Activated naive CD4-positive, alpha-beta T cell treated with anti-CD3 and anti-CD28 coated beads for 36 hours (primary cell): ENCODE measurements around the gene SCN4A. TPM values are rescaled to one million over a fixed set of nuclear protein-coding genes. Genes with fewer than 3 reads are reported as not detected.

Experiments
- CTCF ChIA-PET: fragments of 350-600 bp; sonication (Branson Sonifier 250); formaldehyde crosslinking; loops from one replicate; lab custom pipeline; 2021; ENCODE audit warnings: antibody characterized with exemption; lab: Charles Lee
- DNase-seq: peaks from one replicate; pipeline ENCODE4 v3.0.0-alpha.2; 2020
- H3K27ac Mint-ChIP-seq: one replicate; pipeline ENCODE4 v1.8.0; 2021; ENCODE audit warnings: mild to moderate bottlenecking, mixed read lengths
- H3K27me3 Mint-ChIP-seq: one replicate; pipeline ENCODE4 v1.8.0; 2021; ENCODE audit warnings: low read depth, mixed read lengths
- H3K36me3 Mint-ChIP-seq: one replicate; pipeline ENCODE4 v1.8.0; 2021; ENCODE audit warnings: low read depth, mixed read lengths
- H3K4me1 Mint-ChIP-seq: one replicate; pipeline ENCODE4 v1.8.0; 2021; ENCODE audit warnings: low read depth, mixed read lengths
- H3K4me3 Mint-ChIP-seq: one replicate; pipeline ENCODE4 v1.8.0; 2021; ENCODE audit warnings: mild to moderate bottlenecking, moderate library complexity, mixed read lengths
- H3K9me3 Mint-ChIP-seq: one replicate; pipeline ENCODE4 v1.8.0; 2021; ENCODE audit warnings: mixed read lengths
- intact Hi-C: fragments of 100-400 bp; cut with micrococcal nuclease; formaldehyde crosslinking; loops from one replicate; pipeline ENCODE4 v1.15.1; 2023
- total RNA-seq, 2 experiments: library from RNA; stranded (reverse); gene quantifications; one replicate each; pipeline ENCODE4 v1.2.3, GENCODE V29; 2021

Gene SCN4A
- total RNA-seq, 2 experiments from 2014 or later: 0.10 to 0.47 TPM

- Mint-ChIP-seq H3K36me3 (no peaks in the 10 kb centered on the region), H3K9me3 (no peaks in the 10 kb centered on the region), H3K4me3 (no peak overlapping the region), H3K27me3 (no peaks in the 10 kb centered on the region), H3K27ac (no peak overlapping the region), H3K4me1 (peaks cover 6% of the 10 kb centered on the region)
- no peak for DNase-seq
- CTCF ChIA-PET: interaction anchor here (1.5 to 5.1 kb wide), 2 partner anchors 9 to 25 kb away, joined by 3 to 23 read pairs; no protein-coding TSS in a partner anchor
- intact Hi-C loops: no loop called here
These were observed 35.4 kb downstream of the SCN4A start for GRCh38 chr17:63937319-63937718.

DNA sequence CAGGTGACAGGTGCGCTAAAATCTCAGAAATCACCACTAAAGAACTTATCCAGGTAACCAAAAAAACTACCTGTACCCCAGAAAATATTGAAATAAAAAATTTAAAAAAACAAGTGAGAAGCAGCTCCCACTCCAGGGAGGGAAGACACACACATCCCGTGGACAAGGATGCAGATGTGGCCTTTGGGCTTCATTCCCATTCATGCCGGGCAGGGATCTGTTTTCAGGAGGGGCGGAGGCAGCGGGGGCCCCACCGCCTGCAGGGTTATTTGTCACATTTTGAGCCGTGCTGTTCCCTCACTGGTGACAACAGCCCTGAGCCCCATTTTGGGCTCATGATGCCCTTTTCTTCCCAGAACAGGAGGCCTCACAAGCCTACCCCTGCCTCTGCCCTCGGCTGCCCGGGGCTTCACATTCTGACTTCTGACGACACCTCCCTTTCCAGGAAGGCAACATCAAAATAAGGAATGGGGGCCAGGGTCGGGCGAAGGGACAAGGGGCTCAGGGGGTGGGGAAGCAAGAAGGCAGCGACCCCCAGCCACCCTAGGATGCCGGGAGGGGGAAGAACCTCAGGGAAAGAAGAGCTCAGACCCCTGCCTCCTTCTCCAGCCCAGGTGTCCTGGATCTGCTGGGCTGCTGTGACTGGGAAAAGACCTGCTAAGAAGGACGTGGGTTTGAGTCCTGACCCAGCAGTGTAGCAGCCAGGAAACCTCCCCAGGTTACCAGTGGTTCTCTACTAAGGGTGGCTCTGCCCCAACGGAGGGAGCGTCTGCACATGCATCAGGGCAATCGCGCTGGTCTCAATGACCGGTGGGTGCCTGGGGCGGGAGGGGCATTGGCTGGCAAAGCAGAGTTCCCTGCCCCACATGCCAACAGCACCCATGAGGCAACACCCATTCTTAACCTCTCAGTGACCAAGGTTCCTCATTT is 38.3 kb downstream of the SCN4A start:
- no peak overlapping the region for H3K27ac Mint-ChIP-seq

GRCh38 chr17:63933598-63933997 is 39.1 kb downstream of the SCN4A start:
- CTCF ChIA-PET: interaction anchor here (2.0 to 5.1 kb wide), 4 partner anchors 13 to 92 kb away, joined by 7 to 23 read pairs (median 11); partner anchors contain the start of gene CSHL1
- H3K4me3 Mint-ChIP-seq: no peak overlapping the region
- intact Hi-C loops: loop anchor here (2.0 to 5.0 kb wide), 2 partner anchors 51 to 94 kb away; no protein-coding TSS in a partner anchor
- DNase-seq: no peak
- H3K27me3 Mint-ChIP-seq: no peaks in the 10 kb centered on the region
- peaks cover 7% of the 10 kb centered on the region for H3K36me3 Mint-ChIP-seq
- H3K9me3 Mint-ChIP-seq: no peaks in the 10 kb centered on the region
- no peak overlapping the region for H3K27ac Mint-ChIP-seq
- peaks cover 17% of the 10 kb centered on the region for H3K4me1 Mint-ChIP-seq

More for the DNA sequence above, 38.3 kb downstream of the SCN4A start:
- Mint-ChIP-seq H3K9me3 (no peaks in the 10 kb centered on the region), H3K4me1 (peaks cover 17% of the 10 kb centered on the region), H3K4me3 (no peak overlapping the region), H3K27me3 (no peaks in the 10 kb centered on the region), H3K36me3 (peaks cover 6% of the 10 kb centered on the region)
- intact Hi-C loops: loop anchor here (5.0 kb wide), 1 partner anchor 93 kb away; no protein-coding TSS in a partner anchor
- CTCF ChIA-PET: interaction anchor here (1.0 to 5.1 kb wide), 4 partner anchors 12 to 91 kb away, joined by 3 to 23 read pairs (median 11); partner anchors contain the start of gene CSHL1
- no peak for DNase-seq

- intact Hi-C loops: loop anchor here (1.0 to 5.0 kb wide), 3 partner anchors 14 to 95 kb away; no protein-coding TSS in a partner anchor
- H3K27me3 Mint-ChIP-seq: no peaks in the 10 kb centered on the region
- CTCF ChIA-PET: interaction anchor here (0.6 to 5.5 kb wide), 9 partner anchors 14 to 359 kb away, joined by 3 to 50 read pairs (median 4); partner anchors contain the start of gene GH1
- peak overlapping the region; percentile 76 for H3K27ac Mint-ChIP-seq
- H3K4me1 Mint-ChIP-seq: peaks cover 17% of the 10 kb centered on the region
- no peak for DNase-seq
- no peaks in the 10 kb centered on the region for H3K9me3 Mint-ChIP-seq
- H3K36me3 Mint-ChIP-seq: peaks cover 7% of the 10 kb centered on the region
- H3K4me3 Mint-ChIP-seq: peak overlapping the region; percentile 93
These were observed 40.0 kb downstream of the SCN4A start for GRCh38 chr17:63932721-63933120.

GRCh38 chr17:63931981-63932561 is 40.6 kb downstream of the SCN4A start, which contains the start of gene CD79B:
CD79B (minus strand) TSS chr17:63932331; CDS start chr17:63932261, 70 bp downstream.
- peak within 1 kb of the TSS; percentile 76 for H3K27ac Mint-ChIP-seq
- DNase-seq: peak; percentile 78
- H3K4me3 Mint-ChIP-seq: peak within 1 kb of the TSS; percentile 93
- H3K4me1 Mint-ChIP-seq: peaks cover 17% of the 10 kb centered on the region
- intact Hi-C loops: loop anchor here (1.0 to 5.0 kb wide), 3 partner anchors 14 to 95 kb away; no protein-coding TSS in a partner anchor
- H3K9me3 Mint-ChIP-seq: no peaks in the 10 kb centered on the region
- H3K36me3 Mint-ChIP-seq: peaks cover 7% of the 10 kb centered on the region
- CTCF ChIA-PET: interaction anchor here (0.6 to 5.5 kb wide), 12 partner anchors 13 to 359 kb away, joined by 3 to 50 read pairs (median 3); partner anchors contain the start of gene GH1
- no peaks in the 10 kb centered on the region for H3K27me3 Mint-ChIP-seq

- Mint-ChIP-seq H3K27me3 (no peaks in the 10 kb centered on the region), H3K9me3 (no peaks in the 10 kb centered on the region), H3K27ac (peak overlapping the region; percentile 76), H3K36me3 (peaks cover 7% of the 10 kb centered on the region), H3K4me3 (peak overlapping the region; percentile 93), H3K4me1 (peaks cover 17% of the 10 kb centered on the region)
- DNase-seq: peak; percentile 68
- CTCF ChIA-PET: interaction anchor here (1.0 to 5.5 kb wide), 6 partner anchors 12 to 148 kb away, joined by 3 to 50 read pairs (median 11); partner anchors contain the start of genes CSHL1 and GH1
- intact Hi-C loops: loop anchor here (5.0 kb wide), 1 partner anchor 96 kb away; no protein-coding TSS in a partner anchor
These were observed 41.7 kb downstream of the SCN4A start for GRCh38 chr17:63930951-63931575.

- Mint-ChIP-seq H3K4me3 (no peak overlapping the region), H3K27ac (no peak overlapping the region), H3K36me3 (peaks cover 7% of the 10 kb centered on the region), H3K4me1 (peaks cover 17% of the 10 kb centered on the region), H3K27me3 (no peaks in the 10 kb centered on the region), H3K9me3 (no peaks in the 10 kb centered on the region)
- CTCF ChIA-PET: interaction anchor here (1.1 to 5.5 kb wide), 4 partner anchors 11 to 149 kb away, joined by 3 to 50 read pairs (median 7); partner anchors contain the start of genes CSHL1 and GH1
- DNase-seq: no peak
- intact Hi-C loops: loop anchor here (5.0 kb wide), 1 partner anchor 97 kb away; no protein-coding TSS in a partner anchor
These were observed 42.6 kb downstream of the SCN4A start for GRCh38 chr17:63929860-63930766.

- CTCF ChIA-PET: interaction anchor here (0.6 to 5.5 kb wide), 5 partner anchors 10 to 97 kb away, joined by 3 to 50 read pairs (median 7); partner anchors contain the start of gene GH1
- no peak for DNase-seq
- no peak overlapping the region for H3K27ac Mint-ChIP-seq
- intact Hi-C loops: no loop called here
- H3K36me3 Mint-ChIP-seq: peaks cover 7% of the 10 kb centered on the region
- no peaks in the 10 kb centered on the region for H3K9me3 Mint-ChIP-seq
- no peaks in the 10 kb centered on the region for H3K27me3 Mint-ChIP-seq
- H3K4me1 Mint-ChIP-seq: peaks cover 17% of the 10 kb centered on the region
- no peak overlapping the region for H3K4me3 Mint-ChIP-seq
These were observed 43.6 kb downstream of the SCN4A start for GRCh38 chr17:63928966-63929695.

GRCh38 chr17:63928172-63928666 is 44.5 kb downstream of the SCN4A start:
- peaks cover 7% of the 10 kb centered on the region for H3K36me3 Mint-ChIP-seq
- peaks cover 17% of the 10 kb centered on the region for H3K4me1 Mint-ChIP-seq
- H3K4me3 Mint-ChIP-seq: no peak overlapping the region
- CTCF ChIA-PET: interaction anchor here (1.1 to 5.5 kb wide), 5 partner anchors 9 to 98 kb away, joined by 3 to 50 read pairs (median 7); partner anchors contain the start of gene GH1
- no peak for DNase-seq
- no peaks in the 10 kb centered on the region for H3K9me3 Mint-ChIP-seq
- intact Hi-C loops: no loop called here
- peak overlapping the region; percentile 41 for H3K27ac Mint-ChIP-seq
- H3K27me3 Mint-ChIP-seq: no peaks in the 10 kb centered on the region
